Measurements from ENCODE around the gene METAP1D.
"Not testable (repeated sequence)": the region's sequence is repeated elsewhere in the genome, so short reads cannot be mapped to it uniquely, and the experiment has no call there.

The METAP1D gene

DNA sequence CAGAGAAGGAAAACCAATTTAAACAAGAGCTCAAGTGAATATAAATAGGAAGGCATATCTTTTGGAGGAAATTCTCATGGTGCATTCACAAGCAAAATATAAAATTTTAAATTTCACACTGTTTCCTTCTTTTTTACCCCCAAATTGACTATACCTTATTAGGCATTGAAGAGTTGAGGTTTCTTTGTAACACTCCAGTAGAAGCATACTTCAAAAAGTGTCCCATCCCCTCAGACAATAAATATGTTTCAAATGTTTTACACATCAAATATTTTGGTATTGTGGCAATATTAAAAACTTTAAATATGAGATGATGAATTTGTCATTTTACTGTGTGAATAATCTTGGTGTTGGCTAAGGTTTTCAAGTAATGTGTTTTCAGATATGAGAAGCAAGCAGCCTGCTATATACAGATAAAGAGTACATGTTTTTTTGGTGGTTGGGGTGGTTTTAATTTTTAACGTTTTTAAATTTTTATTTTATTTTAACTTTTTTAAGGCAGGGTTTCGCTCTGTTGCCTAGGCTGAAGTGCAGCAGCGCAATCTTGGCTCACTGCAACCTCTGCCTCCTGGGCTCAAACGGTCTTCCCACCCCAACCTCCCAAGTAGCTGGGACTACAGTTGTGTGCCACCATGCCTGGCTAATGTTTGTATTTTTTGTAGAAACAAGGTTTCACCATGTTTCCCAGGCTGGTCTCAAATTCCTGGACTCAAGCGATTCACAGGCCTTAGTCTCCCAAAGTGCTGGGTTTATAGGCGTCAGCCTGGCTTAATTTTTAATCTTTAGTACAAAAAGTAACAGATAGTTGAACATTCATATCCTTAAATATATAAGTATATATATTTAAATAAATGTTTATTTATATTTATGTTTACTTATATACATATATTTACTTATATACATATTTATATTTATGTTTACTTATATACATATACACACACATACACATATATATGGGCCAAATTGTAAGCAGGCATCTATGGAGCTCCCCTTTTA is 49.1 kb downstream of the METAP1D start:
- no peak for DNase-seq (ENCODE audit: low read depth in 2 of 2)

- no peak for DNase-seq (ENCODE audit: low read depth in 2 of 2)
These were observed 49.9 kb downstream of the METAP1D start for GRCh38 chr2:172049567-172050120.

DNA sequence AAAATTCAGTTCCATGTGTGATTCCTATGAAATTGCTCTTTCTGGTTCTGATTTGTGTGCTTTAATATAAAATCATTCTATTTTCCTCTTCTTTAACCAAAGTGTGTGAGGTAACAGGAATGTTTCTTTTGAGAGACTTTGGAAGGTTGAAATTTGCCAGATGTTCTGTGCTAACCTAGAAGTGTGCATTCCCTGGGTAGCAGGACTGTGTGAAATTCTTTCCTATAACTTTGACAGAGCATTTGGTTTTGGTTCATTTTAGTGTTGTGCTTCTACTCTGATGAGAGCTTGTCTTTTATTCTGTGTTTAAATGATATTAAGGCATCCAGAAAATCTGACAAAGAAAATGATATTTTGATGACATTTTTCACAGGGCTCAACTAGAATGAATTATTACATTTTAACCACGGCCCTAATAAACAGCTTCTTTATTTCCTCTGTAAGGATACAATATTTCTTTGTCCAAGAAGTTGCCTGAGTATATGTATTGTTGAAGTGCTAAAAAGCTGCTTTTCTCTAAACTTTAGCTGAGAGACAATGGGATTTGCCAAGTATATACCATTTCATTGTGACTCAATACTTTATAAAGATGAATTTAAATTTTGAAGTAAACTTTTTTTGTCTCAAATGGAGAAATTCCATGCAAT is 50.8 kb downstream of the METAP1D start:
- no peak for DNase-seq (ENCODE audit: low read depth in 2 of 2)

DNA sequence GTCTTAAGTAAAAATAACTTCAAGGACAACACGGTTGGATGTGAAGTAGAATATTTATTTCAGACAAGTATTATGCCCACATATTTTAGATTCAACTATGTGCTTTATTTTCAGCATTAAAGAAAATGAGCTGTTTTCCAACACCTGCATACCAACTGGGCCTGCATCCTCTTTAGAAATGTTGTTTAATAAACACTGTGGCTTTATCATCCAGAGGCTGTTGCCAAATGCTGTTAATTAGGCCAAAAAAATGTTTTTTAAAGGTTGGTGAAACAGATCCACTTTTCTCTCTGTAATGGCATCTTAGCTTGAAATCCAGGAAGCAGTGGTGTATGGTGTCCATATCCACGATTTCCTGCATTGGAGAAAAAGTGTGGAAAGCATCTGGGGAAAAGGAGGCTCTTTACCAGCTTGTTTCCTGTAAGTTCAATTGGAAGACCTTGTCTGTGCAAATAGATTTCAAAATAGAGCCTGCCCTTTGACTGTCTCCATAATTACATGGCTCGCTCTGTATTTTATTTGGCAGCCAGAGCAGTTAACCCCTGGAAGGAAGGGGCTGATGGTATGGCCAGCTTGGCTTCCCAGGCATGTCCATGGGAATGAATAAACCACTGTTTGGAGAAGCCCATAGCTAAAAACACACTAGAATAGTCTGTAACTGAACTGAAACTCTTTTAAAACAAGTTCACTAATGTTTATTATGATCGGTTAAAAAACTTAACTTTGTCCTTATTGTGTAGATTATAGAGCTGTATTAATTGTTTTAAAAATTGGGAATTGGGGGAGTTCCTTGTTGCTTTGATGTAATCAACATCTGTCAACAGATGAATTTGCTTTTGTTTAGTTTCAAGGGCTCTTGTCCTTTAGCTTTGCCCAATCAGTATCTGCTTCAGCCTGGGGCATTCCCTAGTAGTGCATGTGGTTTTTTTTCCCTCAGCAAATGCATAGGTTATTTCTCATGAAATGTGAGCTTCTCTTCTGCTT is 52.5 kb downstream of the METAP1D start:
- no peak for DNase-seq (ENCODE audit: low read depth in 2 of 2)

DNA sequence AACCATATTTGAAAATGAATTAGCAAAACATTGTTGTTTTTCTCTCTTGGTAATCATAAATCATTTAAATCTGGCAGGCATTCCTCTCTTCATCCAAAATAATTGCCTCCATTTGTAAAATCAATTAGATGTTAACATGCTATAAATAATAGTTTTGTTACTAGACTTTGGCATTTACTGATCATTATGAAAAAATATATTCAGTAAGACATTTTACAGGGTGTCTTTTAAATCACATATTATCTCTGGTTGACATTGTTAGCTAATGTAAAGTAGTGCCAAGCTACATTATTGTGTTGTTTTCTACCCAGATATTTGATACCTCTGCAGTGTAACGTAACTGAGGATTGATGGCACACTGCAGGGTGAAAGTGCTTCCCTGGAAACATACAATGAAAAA is 53.7 kb downstream of the METAP1D start:
- no peak for DNase-seq (ENCODE audit: low read depth in 2 of 2)

GRCh38 chr2:172056293-172056692 is 56.5 kb downstream of the METAP1D start:
- DNase-seq (ENCODE audit: low read depth in 2 of 2), result no peak

DNA sequence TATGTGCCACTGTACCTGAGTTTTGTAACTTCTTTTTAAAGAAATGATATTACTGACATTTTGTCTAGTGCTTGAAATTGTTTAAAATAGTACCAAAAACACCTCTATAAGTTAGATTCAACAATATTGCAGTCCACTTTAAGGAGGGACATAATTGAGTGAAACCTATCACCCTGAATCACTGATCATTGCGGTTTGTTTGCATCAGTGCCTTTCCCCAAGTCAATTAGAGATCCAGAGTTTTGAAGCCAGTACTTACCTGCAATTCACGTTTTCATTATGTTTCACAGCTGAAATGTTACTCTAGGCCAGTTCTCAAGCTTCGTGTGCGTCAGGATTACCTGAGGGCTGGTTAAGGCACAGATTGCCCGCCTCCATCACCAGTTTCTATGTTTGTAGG is 58.9 kb downstream of the METAP1D start:
- DNase-seq (ENCODE audit: low read depth in 2 of 2), result no peak

DNA sequence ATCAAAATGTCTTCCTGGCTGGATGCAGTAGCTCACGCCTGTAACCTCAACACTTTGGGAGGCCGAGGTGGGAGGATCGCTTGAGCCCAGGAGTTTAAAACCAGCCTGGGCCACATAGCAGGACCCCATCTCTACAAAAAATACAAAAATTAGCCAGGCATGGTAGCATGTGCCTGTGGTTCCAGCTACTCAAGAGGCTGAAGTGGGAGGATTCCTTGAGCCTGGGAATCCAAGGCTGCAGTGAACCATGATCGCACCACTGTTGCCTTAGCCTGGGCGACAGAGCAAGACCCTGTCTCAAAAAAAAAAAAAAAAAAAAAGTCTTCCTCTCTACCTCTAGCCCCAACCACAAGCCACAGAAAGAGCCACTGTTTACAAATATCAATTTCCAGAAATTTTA is 60.4 kb downstream of the METAP1D start:
- DNase-seq (ENCODE audit: low read depth in 2 of 2), result not testable (repeated sequence)

DNA sequence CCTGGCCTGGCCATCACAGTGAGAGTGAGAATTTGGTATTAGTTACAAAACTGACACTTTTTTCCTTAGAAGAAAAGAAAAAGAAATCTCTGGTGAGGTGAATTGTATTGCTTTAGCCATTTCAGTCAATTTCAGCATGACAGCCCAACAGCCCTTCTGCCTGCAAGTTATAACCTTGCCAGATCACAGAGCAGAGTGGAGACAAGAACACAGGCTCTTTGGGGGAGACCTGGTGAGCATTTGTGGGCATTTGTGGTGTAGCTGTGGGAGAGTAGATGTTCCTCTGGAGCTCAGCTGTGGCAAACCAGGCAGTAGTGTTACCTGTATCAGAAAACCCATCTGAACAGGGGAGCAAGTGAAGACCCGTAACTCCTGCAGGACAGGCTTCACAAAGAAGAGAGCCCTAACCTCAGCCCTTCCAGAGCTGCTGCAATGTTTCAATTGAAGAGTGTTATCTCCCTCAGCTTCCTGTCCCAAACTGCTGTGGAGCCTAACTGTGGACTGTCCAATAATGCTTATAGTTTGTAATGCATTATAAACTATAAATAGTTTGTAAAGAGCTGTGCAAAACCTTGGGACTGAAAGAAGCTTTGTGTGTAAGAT is 62.8 kb downstream of the METAP1D start:
- no peak for DNase-seq (ENCODE audit: low read depth in 2 of 2)

- no peak for DNase-seq (ENCODE audit: low read depth in 2 of 2)
These were observed 63.7 kb downstream of the METAP1D start for GRCh38 chr2:172063446-172063845.

GRCh38 chr2:172065111-172065510 is 65.4 kb downstream of the METAP1D start:
- no peak for DNase-seq (ENCODE audit: low read depth in 2 of 2)

DNA sequence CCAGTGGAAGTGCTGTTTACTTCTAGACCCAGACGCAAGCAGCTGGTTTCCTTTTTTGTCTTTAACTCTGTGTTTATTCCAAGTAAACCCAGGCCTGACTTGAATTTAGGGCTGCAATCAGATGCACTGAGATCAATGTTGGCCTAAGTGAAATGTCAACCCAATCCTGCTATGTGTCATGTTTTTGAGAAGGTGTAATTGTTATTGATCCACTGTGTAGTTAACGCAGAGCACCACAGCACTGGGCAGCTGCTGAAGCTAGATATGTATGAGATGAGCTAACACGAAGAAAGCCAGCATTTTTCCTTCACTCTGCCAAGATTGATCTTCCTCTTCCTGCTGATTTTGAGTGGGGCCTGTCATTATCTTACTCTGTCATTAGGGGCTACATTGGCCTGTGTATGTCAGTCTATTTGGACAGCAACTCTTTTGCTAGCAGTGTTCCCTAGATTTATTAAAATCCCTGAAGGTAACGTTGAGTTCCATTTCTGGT is 66.7 kb downstream of the METAP1D start:
- DNase-seq (ENCODE audit: low read depth in 2 of 2), result no peak

- DNase-seq (ENCODE audit: low read depth in 2 of 2), result not testable (repeated sequence)
These were observed 68.2 kb downstream of the METAP1D start for GRCh38 chr2:172067905-172068304.

GRCh38 chr2:172070936-172071335 is 71.2 kb downstream of the METAP1D start:
- DNase-seq (ENCODE audit: low read depth in 2 of 2), result no peak

- no peak for DNase-seq (ENCODE audit: low read depth in 2 of 2)
These were observed 72.5 kb downstream of the METAP1D start for GRCh38 chr2:172072303-172072702.

DNA sequence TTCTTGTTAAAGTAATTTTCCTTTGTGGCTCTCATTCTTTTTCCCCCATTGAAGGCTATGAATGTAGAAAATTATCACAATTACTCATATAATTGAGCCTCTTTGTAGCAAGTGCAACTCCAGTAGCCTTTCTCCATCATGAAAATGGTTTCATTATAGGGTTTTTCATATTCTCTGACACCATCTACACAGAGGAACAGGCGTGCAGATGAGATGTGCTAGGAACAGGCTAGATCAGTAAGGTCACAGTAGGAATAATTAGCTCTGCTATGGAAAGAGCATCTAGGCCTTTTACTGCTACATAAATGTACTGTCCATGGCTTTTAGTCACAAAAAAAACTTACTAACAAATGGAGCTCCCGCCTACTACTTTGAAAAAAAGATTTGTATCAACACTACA is 73.0 kb downstream of the METAP1D start:
- DNase-seq (ENCODE audit: low read depth in 2 of 2), result no peak

DNA sequence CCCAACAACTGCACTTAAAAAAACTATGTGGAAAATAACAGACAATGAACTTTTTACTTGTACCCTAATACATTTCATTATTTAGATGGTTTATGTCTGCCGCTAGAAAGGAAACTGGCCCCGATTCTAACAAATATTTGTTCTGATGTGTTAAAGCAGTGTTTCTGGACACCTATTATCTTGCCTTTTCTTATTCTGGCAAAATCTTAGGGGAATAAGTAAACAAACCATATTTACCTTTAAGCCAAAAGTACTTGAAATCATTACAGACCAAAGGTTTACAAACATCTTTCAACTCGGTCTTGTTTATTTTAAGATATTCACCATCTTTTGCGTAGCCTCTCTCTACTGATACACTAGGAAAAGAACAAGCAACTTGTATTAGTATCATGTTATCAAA is 73.8 kb downstream of the METAP1D start:
- DNase-seq (ENCODE audit: low read depth in 2 of 2), result no peak

- DNase-seq (ENCODE audit: low read depth in 2 of 2), result no peak
These were observed 74.5 kb downstream of the METAP1D start for GRCh38 chr2:172074254-172074653.

DNA sequence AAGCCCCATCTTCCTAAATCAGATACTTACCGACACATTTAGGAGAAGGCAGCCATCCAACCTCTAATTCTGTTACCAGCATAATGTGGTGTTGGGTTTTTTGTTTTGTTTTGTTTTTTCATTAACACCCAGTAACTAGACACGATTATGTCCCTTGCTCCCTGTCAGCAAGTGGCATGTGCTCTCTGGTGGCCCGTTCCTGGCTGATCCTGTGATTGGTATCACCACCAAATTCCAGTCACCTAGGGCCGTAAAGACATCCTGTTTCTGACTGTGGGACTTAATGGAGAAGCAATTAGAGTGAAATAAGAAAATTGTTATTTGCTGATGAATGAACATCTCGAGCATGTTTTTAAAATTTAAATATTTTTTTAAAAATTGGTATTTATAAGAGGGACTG is 79.7 kb downstream of the METAP1D start:
- no peak for DNase-seq (ENCODE audit: low read depth in 2 of 2)

DNA sequence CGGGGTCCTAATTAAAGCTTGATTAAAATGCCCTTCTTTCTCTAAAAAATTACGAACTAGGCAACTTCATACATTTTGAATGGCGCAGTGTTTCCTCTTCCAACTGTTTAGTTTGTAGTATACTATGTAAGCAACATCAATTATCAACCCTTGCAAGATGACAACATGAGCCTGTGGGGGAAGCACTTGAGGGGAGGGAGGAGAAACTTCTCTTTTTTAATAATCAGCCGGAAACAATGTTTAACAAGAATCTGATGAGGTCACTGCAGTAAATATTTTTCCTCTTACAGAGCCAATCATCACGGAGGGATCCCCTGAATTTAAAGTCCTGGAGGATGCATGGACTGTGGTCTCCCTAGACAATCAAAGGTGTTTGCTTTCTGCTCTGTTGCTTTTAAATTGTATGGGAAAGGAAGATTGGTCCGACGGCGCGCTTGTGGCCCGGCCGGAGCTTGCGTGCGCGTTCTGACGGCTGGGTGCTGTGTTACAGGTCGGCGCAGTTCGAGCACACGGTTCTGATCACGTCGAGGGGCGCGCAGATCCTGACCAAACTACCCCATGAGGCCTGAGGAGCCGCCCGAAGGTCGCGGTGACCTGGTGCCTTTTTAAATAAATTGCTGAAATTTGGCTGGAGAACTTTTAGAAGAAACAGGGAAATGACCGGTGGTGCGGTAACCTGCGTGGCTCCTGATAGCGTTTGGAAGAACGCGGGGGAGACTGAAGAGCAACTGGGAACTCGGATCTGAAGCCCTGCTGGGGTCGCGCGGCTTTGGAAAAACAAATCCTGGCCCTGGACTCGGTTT is 80.3 kb downstream of the METAP1D start:
- DNase-seq (ENCODE audit: low read depth in 2 of 2), result no peak

All from stimulated activated CD4-positive, alpha-beta T cell treated with anti-CD3 and anti-CD28 coated beads, Interleukin-1b, Interleukin-23, amount 100 ng/mL, for 4 hours (primary cell).